OCI-LY7 (cell line): ENCODE data around the gene CCR5AS. TPM values are rescaled to one million over a fixed set of nuclear protein-coding genes. Genes with fewer than 3 reads are reported as not detected.

Source experiments
- total RNA-seq, 2 experiments: library from RNA; depleted of rRNA in 1 of 2; stranded (reverse); fragments of >200 nt in 1 of 2; shearing (Covaris generic) in 1 of 2; gene quantifications; 2 replicates each; pipeline ENCODE4 v1.2.3, GENCODE V29; 2014 to 2022

CCR5AS gene

Other genes with a start within 250 kb of the CCR5AS start
- gene CCR1, start 198.8 kb downstream of the CCR5AS start, total RNA-seq (2014; rRNA removed; shearing (Covaris generic)) = not detected in 2 replicates
- gene CCR1, start 198.8 kb downstream of the CCR5AS start, total RNA-seq (2022) = not detected in 2 replicates
- not detected in 2 replicates for gene CCR3, start 164.6 kb downstream of the CCR5AS start, total RNA-seq (2014; rRNA removed; shearing (Covaris generic))
- gene CCR3, start 164.6 kb downstream of the CCR5AS start, total RNA-seq (2022) = not detected in 2 replicates
- not detected in 2 replicates for gene CCR2, start 53.0 kb downstream of the CCR5AS start, total RNA-seq (2014; rRNA removed; shearing (Covaris generic))
- not detected in 2 replicates for gene CCR2, start 53.0 kb downstream of the CCR5AS start, total RNA-seq (2022)
- not detected in 2 replicates for gene CCR5, start 36.1 kb downstream of the CCR5AS start, total RNA-seq (2014; rRNA removed; shearing (Covaris generic))
- not detected in 2 replicates for gene CCR5, start 36.1 kb downstream of the CCR5AS start, total RNA-seq (2022)
- gene CCRL2, start 193 bp upstream of the CCR5AS start, total RNA-seq (2014; rRNA removed; shearing (Covaris generic)) = 0.41 and 0.88 TPM in 2 replicates
- gene CCRL2, start 193 bp upstream of the CCR5AS start, total RNA-seq (2022) = 2.2 and 2.4 TPM in 2 replicates
- gene LTF, start 57.8 kb upstream of the CCR5AS start, total RNA-seq (2014; rRNA removed; shearing (Covaris generic)) = 3.7 TPM in 1 of 2 replicates, not detected in the other
- gene LTF, start 57.8 kb upstream of the CCR5AS start, total RNA-seq (2022) = not detected in 2 replicates
- 1.3 and 1.4 TPM in 2 replicates for gene RTP3, start 90.9 kb upstream of the CCR5AS start, total RNA-seq (2014; rRNA removed; shearing (Covaris generic))
- gene RTP3, start 90.9 kb upstream of the CCR5AS start, total RNA-seq (2022) = 0.37 and 0.74 TPM in 2 replicates
- gene LRRC2, start 159.2 kb upstream of the CCR5AS start, total RNA-seq (2014; rRNA removed; shearing (Covaris generic)) = 2.0 and 2.4 TPM in 2 replicates
- gene LRRC2, start 159.2 kb upstream of the CCR5AS start, total RNA-seq (2022) = 1.9 and 2.2 TPM in 2 replicates
- not detected in 2 replicates for gene FAM240A, start 205.5 kb upstream of the CCR5AS start, total RNA-seq (2014; rRNA removed; shearing (Covaris generic))
- gene FAM240A, start 205.5 kb upstream of the CCR5AS start, total RNA-seq (2022) = not detected in 2 replicates